ENCODE results near the gene IL20RA. TPM values are rescaled to one million over a fixed set of nuclear protein-coding genes. Genes with fewer than 3 reads are reported as not detected.

Gene IL20RA
- total RNA-seq, 2 experiments from 2014 or later, result not detected

DNA sequence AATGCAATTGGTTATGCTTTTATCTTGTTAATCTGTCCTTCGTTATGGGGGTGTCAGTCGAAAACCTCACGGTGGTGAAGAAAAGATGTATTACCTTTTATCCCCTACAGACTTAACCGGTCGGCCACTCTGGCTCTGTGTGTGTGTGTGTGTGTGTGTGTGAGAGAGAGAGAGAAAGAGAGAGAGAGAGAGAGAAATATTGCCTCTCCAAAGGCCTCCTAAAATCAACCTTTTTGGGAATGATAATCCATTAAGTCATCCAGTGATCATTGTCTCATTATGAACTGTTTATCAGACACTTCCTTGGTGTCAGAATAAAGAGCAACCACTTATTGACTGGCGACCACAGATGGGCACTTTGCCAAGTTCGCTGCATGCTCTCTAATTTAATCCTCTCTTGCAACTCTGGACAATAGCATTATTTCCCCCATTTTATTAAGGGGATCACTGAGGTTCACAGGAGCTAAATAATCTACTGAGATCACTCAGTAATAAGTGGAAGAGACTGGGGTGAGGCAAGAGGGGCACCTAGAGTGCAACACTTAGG lies 92.0 kb downstream of the IL20RA start:
- Mint-ChIP-seq H3K4me1 (peaks cover 6% of the 10 kb centered on the region), H3K9me3 (ENCODE audit: low read depth) (peaks cover 2% of the 10 kb centered on the region), H3K27ac (no peak overlapping the region), H3K4me3 (no peak overlapping the region), H3K36me3 (no peaks in the 10 kb centered on the region), H3K27me3 (peaks cover 28% of the 10 kb centered on the region)
- DNase-seq, result no peak
- no peak for ATAC-seq
- CTCF ChIA-PET, result no interaction called here

GRCh38 chr6:136950436-136951126 lies 94.2 kb downstream of the IL20RA start:
- DNase-seq (no peak), ATAC-seq (no peak)
- Mint-ChIP-seq H3K27me3 (peaks cover 24% of the 10 kb centered on the region), H3K4me1 (no peaks in the 10 kb centered on the region), H3K9me3 (ENCODE audit: low read depth) (peaks cover 2% of the 10 kb centered on the region), H3K4me3 (no peak overlapping the region), H3K36me3 (no peaks in the 10 kb centered on the region), H3K27ac (no peak overlapping the region)
- CTCF ChIA-PET, result no interaction called here

Other genes with a start within 250 kb of the IL20RA start
- gene PEX7, start 222.4 kb downstream of the IL20RA start, total RNA-seq, result 1 to 10 TPM; 3.5 TPM
- not detected for gene SLC35D3, start 122.7 kb downstream of the IL20RA start, total RNA-seq
- not detected for gene IL22RA2, start 128.7 kb upstream of the IL20RA start, total RNA-seq
- gene IFNGR1, start 174.4 kb upstream of the IL20RA start, total RNA-seq, result 10 to 100 TPM; 13.3 to 18.2 TPM